AG10803 (cell line): ENCODE results near the gene SRPK3.
"Not testable (repeated sequence)": the region's sequence is repeated elsewhere in the genome, so short reads cannot be mapped to it uniquely, and the experiment has no call there.

Source experiments
- DNase-seq: peaks from one replicate; pipeline ENCODE4 v3.0.0; 2010; ENCODE audit warnings: low read depth
- H3K4me3 ChIP-seq: 2 replicates; pipeline ENCODE4 v1.5.1; 2011; ENCODE audit warnings: mild to moderate bottlenecking, low read length, control low read depth
- TF ChIP-seq, protein P1 (sequence below): conservative IDR thresholded peaks from 2 replicates; pipeline ENCODE4 v1.5.1; 2011; ENCODE audit warnings: mild to moderate bottlenecking, low read length, control low read depth, inconsistent platforms

Gene SRPK3

DNA sequence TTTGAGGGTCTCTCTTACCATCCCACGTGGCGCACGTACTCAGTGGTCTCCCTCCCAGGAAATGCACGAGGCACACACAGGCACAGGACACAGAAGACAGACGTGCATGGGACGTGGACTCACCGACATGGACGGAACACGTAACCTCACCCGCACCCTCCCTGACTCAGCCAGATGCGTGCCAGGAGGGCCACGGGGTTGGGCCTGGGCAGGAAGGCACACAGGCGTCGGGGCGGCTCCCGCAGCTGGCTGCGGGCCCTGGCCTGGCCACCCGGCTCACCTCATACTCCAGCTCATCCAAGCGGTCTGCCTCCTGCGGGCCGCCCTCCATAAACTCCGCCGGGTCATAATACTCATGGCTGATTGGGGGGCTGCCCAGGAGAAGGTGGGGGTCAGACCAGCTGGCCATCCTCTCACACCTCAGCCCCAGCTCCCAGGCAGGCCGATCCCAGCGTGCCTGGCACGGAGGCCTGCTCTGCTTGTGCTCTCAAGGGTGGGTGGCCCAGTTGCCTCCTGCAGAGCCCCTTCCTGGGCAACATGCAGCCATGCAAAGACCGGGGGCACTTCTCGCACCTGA, 26.2 kb downstream of the SRPK3 start:
- DNase-seq: no peak

DNA sequence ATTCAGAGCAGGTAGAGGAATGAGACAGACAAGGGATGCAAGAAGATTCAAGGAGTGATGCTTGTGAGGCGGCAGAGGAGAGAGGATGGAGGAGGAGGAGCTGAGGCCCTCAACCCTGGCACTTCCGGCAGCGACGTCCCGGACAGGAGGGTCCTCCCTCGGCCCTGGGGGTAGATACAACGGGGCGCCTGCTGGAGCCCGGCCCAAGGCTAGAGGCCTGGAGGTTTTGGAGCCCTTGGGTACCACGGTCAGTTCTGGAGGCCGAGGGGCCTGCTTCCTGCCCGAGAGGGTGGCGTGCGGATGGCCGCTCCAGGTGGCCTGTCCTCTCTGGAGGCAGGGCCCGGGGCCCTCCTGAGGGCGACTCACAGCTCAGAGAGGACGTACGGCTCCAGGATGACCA, 27.1 kb downstream of the SRPK3 start:
- no peak overlapping the region for H3K4me3 ChIP-seq
- DNase-seq: no peak
- TF ChIP-seq, protein P1, sequence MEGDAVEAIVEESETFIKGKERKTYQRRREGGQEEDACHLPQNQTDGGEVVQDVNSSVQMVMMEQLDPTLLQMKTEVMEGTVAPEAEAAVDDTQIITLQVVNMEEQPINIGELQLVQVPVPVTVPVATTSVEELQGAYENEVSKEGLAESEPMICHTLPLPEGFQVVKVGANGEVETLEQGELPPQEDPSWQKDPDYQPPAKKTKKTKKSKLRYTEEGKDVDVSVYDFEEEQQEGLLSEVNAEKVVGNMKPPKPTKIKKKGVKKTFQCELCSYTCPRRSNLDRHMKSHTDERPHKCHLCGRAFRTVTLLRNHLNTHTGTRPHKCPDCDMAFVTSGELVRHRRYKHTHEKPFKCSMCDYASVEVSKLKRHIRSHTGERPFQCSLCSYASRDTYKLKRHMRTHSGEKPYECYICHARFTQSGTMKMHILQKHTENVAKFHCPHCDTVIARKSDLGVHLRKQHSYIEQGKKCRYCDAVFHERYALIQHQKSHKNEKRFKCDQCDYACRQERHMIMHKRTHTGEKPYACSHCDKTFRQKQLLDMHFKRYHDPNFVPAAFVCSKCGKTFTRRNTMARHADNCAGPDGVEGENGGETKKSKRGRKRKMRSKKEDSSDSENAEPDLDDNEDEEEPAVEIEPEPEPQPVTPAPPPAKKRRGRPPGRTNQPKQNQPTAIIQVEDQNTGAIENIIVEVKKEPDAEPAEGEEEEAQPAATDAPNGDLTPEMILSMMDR: no peak

More for the DNA sequence above, 26.2 kb downstream of the SRPK3 start:
- H3K4me3 ChIP-seq: no peak overlapping the region
- TF ChIP-seq, protein P1: no peak

DNA sequence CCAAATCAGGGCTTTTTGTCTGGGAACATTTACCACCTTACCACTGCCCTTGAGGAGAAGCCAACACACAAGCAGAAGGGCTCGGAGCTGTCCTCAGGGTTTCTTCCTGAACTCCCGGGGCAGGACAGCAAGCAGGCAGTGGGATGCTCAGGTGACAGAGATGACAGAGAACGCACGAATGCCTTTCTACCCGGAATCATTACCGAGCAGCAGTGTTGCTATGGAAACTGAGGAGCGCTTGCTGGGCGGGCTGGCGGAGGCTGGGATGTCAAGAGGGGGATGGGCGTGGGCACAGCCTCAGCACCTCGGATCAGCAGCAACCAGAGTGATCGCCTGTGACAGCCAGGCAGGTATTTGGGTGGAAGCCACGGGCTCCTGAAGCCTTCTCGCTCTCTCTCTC, 31.4 kb downstream of the SRPK3 start:
- H3K4me3 ChIP-seq: no peak overlapping the region
- no peak for DNase-seq
- TF ChIP-seq, protein P1: no peak

DNA sequence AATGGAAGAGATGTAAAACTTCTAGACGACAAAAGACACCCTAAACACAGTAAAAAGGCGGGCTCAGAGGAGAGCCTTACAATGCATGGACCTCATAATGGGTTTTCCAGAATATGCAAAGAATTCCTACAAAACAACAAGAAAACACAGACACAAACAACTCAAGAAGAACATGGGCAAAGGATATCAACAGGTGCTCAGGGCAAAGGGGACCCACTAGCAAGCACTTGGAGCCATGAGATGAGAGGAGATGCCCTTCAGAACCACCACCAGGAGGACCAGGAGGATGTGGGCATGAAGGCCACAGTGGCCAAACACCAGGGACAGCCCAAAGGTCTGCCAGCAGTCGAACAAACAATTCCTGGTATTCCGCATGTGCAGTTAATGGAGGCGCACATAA, 32.3 kb downstream of the SRPK3 start:
- DNase-seq: no peak
- H3K4me3 ChIP-seq: no peak overlapping the region
- TF ChIP-seq, protein P1: no peak

DNA sequence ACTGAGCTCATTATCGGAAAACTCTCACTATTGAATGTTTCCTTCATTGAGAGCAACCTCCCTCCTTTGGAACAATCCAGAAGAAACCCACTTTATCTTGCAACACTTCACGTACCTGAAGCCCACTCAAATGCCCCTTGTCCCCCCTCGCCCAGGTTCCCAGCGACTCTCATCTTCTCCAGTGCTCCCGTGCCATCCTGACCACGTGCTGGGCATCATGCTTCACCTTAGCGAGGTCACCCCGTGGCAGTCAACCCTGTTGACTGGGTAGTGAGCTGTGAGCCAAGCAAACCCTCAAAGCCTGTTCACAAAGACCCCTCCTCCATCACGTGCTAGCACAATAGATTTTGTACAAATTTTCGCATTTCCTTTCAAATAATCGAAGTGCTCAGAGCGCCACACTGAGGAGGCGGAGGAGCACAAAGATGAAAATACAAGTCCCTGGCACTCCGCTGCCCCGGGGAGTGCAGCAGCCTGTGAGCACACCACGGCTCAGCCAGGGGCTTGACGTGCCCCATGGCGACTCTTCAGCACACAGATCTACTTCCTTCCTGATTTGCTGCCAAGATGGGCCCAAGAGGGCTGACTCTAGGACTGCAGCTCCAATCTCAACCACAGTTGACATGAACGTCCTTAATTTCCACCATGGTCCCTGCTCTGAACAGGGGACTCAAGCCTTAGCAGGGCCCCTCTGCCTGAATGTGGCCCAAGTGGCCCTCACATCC, 33.9 kb downstream of the SRPK3 start:
- H3K4me3 ChIP-seq: no peak overlapping the region
- TF ChIP-seq, protein P1: no peak
- no peak for DNase-seq

DNA sequence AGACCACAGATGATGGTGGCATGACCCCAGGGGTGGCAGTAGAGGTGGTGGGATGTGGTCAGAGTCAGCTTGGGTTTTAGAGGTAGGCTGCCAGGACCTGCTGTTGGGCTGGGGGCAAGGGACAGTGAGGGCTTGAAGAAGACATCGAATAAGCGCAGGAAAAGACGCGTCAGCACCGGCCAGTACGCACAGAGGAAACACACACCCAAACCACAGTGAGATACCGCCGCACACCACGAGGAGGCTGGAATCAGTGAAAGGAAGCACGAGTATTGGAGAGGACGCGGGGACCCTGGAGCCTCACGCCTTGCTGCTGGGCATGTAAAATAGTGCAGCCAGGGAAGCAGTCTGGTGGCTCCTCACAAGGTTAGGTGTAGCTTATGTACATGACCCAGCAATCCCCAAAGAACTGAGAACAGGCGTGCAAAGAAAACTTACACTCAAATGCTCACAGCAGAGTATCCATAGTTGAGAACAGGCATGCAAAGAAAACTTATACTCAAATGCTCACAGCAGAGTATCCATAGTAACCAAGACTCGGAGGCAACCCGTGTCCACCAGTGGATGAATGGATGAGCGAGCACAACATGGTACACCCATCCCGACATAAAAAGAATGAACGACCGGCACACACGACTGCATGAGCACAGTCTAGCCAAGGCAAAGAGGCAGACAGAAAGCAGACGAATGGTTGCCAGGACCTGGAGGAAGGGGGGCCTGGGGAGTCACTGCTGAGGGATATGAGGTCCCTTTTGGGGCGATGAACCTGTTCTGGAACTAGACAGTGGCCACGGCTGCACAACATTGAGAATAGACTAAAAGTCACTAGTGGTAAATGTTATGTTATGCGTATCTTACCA, 36.2 kb downstream of the SRPK3 start:
- TF ChIP-seq, protein P1: no peak
- DNase-seq: no peak
- H3K4me3 ChIP-seq: no peak overlapping the region

DNA sequence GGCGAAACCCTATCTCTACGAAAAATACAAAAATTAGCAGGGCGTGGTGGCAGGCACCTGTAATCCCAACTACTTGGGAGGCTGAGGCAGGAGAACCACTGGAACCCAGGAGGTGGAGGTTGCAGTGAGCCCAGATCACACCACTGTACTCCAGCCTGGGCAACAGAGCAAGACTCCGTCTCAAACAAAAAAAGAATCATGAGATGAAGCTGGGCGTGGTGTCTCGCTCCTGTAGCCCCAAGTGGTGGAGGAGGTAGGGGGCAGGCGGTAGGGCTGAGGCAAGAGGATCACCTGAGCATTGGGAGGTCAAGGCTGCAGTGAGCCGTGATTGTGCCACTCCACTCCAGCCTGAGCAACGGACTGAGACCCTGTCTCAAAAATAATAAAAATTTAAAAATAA, 37.2 kb downstream of the SRPK3 start:
- H3K4me3 ChIP-seq, DNase-seq: not testable (repeated sequence)
